ENCODE measurements around the gene SLC7A8.

DNA sequence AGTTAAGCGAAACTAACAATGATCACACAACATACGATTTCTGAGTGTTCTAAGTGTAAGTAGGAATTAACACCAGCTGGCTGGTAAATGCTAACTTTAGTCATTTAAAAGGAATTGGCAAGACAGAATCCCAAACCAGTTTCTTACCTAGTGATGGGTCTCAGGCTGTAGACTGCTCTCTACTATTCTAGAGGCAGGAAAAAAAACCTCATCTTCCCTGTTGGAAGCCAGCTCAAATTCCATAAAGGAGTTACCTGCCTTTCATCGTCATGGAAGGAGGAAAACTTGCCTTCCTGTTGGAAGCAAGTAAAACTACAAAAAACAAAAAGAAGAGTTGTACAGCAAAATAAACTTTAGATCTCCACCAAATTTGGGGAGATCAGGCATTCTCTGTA, 23.7 kb upstream of the SLC7A8 start:
- TF ChIP-seq EZH2phosphoT487 (IDR thresholded peaks at IDR 0.05; ENCODE audit: borderline replicate concordance, low read length) (no peak), EZH2 (IDR thresholded peaks at IDR 0.05; ENCODE audit: low read length, unreplicated experiment) (no peak), CTCF (conservative IDR thresholded peaks at IDR 0.05; ENCODE audit: low read depth, low read length) (no peak)

Data from PC-3 (cell line).